Esophagus muscularis mucosa (tissue), 4 donors: ENCODE results near the gene MAPK11.

Experiments
- EP300 ChIP-seq: sonication (generic); formaldehyde crosslinking; IDR thresholded peaks from one replicate; pipeline ENCODE4 v1.6.1; 2017; ENCODE audit warnings: antibody characterized with exemption
- POLR2A ChIP-seq: fragments of 450-650 bp; IDR thresholded peaks from one replicate; pipeline ENCODE4 v1.6.1; 2017; ENCODE audit warnings: antibody characterized with exemption, moderate library complexity, mild to moderate bottlenecking, low read depth
- POLR2AphosphoS5 ChIP-seq, 2 donors: sonication (generic); formaldehyde crosslinking; IDR thresholded peaks; one replicate each; pipeline ENCODE4 v1.6.1; 2017; ENCODE audit warnings: antibody characterized with exemption in 2 of 2
- TF ChIP-seq, protein P1 (sequence below), 3 experiments: fragments of 200-600 bp in 2 of 3; fragments of 450-650 bp in 1 of 3; sonication (generic) in 2 of 3; IDR thresholded peaks; one replicate each; pipeline ENCODE4 v1.5.1; 2017 to 2019; ENCODE audit warnings: antibody characterized with exemption in 3 of 3, mild to moderate bottlenecking in 2 of 3, moderate library complexity in 1 of 3

DNA sequence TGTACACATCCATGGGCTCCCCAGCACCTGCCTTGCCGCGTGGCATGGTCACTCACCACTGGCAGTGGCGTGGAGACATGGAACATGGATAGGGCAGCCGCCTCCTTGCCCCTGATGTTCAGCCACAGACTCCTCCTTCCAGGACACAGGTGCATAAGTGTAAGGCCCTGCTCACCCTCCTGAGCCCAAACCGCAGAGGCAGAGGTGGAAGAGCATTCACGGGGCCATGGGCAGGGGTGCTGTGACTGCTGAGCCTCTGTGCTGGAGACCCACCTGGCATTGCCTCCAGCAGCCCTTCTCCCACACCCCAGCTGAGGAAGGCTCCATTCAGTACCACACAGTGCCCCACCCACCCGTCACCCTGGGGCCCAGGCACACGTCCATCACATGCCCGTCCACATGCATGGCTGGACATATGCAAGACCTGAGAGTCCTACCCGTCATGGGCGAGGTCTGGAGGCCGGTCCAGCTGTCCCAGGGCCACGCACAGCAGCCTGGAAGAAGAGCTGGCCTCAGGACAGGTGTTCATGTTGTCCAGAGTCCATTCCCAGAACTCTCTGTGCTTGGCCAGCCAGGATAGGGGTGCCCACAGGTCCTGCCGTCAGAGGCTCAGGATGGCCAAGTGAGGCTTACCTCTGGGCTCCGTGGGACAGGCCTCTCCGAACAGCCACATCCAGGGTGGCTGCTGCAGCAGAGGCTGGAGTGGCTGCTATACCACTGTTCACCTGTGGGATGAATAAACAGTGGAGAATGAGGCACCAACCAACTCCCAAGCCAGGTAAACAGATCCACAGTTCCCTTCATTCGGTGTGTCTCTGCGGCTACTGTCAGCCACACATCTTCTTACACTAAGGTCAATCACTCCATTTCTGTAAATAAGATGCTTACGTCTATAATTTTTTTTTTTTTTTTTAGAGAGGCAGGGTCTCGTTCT lies 23.7 kb downstream of the MAPK11 start:
- TF ChIP-seq, protein P1, sequence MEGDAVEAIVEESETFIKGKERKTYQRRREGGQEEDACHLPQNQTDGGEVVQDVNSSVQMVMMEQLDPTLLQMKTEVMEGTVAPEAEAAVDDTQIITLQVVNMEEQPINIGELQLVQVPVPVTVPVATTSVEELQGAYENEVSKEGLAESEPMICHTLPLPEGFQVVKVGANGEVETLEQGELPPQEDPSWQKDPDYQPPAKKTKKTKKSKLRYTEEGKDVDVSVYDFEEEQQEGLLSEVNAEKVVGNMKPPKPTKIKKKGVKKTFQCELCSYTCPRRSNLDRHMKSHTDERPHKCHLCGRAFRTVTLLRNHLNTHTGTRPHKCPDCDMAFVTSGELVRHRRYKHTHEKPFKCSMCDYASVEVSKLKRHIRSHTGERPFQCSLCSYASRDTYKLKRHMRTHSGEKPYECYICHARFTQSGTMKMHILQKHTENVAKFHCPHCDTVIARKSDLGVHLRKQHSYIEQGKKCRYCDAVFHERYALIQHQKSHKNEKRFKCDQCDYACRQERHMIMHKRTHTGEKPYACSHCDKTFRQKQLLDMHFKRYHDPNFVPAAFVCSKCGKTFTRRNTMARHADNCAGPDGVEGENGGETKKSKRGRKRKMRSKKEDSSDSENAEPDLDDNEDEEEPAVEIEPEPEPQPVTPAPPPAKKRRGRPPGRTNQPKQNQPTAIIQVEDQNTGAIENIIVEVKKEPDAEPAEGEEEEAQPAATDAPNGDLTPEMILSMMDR (IDR thresholded peaks at IDR 0.05) = no peak
- TF ChIP-seq POLR2AphosphoS5 (IDR thresholded peaks at IDR 0.05) = no peak
- no peak for TF ChIP-seq POLR2A
- no peak for TF ChIP-seq EP300
